Psoas muscle (tissue), 8 donors: ENCODE results near the gene DPEP1. TPM values are rescaled to one million over a fixed set of nuclear protein-coding genes. Genes with fewer than 3 reads are reported as not detected.
"Not testable (repeated sequence)": the region's sequence is repeated elsewhere in the genome, so short reads cannot be mapped to it uniquely, and the experiment has no call there.

Experiments
- ATAC-seq, 4 donors: fragments of 200-7000 bp; cut with Tn5 transposase; one replicate each; pipeline ENCODE4 v1.9.1; 2020; ENCODE audit warnings: moderate library complexity in 3 of 4, mild to moderate bottlenecking in 2 of 4
- DNase-seq, 2 donors: peaks; one replicate each; pipeline ENCODE4 v3.0.0-alpha.2; 2020
- H3K27ac ChIP-seq: fragments of 200-600 bp; one replicate; pipeline ENCODE4 v1.8.0; 2022
- H3K27me3 ChIP-seq, 3 donors: fragments of 200-600 bp in 1 of 3; one replicate each; pipeline versions ENCODE4 v1.6.1 to v1.8.0; 2013 to 2022; ENCODE audit warnings: low read length in 2 of 3, mild to moderate bottlenecking in 2 of 3, moderate library complexity in 1 of 3; ENCODE audit not compliant: insufficient read depth in 3 of 3
- H3K36me3 ChIP-seq, 2 donors: fragments of 200-600 bp in 1 of 2; one replicate each; pipeline versions ENCODE4 v1.6.1 to v1.8.0; 2013 to 2022; ENCODE audit warnings: low read depth in 1 of 2, mild to moderate bottlenecking in 1 of 2, moderate library complexity in 1 of 2; ENCODE audit not compliant: insufficient read depth in 1 of 2
- H3K4me1 ChIP-seq: fragments of 200-600 bp; one replicate; pipeline ENCODE4 v1.8.0; 2022
- H3K4me3 ChIP-seq: fragments of 200-600 bp; one replicate; pipeline ENCODE4 v1.8.0; 2022; ENCODE audit warnings: mild to moderate bottlenecking
- H3K9me3 ChIP-seq: fragments of 200-600 bp; one replicate; pipeline ENCODE4 v1.8.0; 2022
- CTCF ChIP-seq: fragments of 200-600 bp; IDR thresholded peaks from one replicate; pipeline ENCODE4 v1.8.0; 2022; ENCODE audit warnings: antibody characterized with exemption
- WGBS, 3 donors: extraction: QIAGEN DNeasy Blood & Tissue Kit; methylation state at CpG; one replicate each; pipeline versions ENCODE4 v1.1.6 to v1.1.7; 2013; 5-methylcytosine and 5-hydroxymethylcytosine counted together
- intact Hi-C, 2 donors: fragments of 100-400 bp; cut with DNase I; formaldehyde crosslinking; loops; one replicate each; pipeline versions ENCODE4 v1.11.0 to v1.14.2; 2022
- polyA plus RNA-seq, 3 donors: library from polyadenylated mRNA; stranded (reverse); fragments of 200-250 nt; gene quantifications; one replicate each; pipeline ENCODE4 v1.2.3, GENCODE V29; 2013
- total RNA-seq, 4 donors: library from RNA; stranded (reverse); fragmentation: NEBNext Ultra II Directional in 2 of 4; extraction: Animal tissue kit (Norgen Biotek cat#: 25700) in 2 of 4; gene quantifications; one replicate each; pipeline versions ENCODE4 v1.2.1 to v1.2.4, GENCODE V29; 2021 to 2023
- donor health status: healthy with polysubstance abuse.
- donor health status: DM: no; HTN: no; CAD: no; lungs with moderate emphysema.
- donor health status: Bipolar disorder and iron deficiency.
- donor health status: healthy.
- donor health status: DM: yes; HTN: yes; CAD: no.
- donor health status: DM: no; HTN: no; CAD: no.
- donor health status: DM: no; HTN: no; CAD: no.
- donor health status: DM: yes; HTN: yes; CAD: no.

The DPEP1 gene
- total and polyA plus RNA-seq, 7 donors, result 0.04 to 0.16 TPM; not detected in 5

GRCh38 chr16:89660146-89660545 lies 46.7 kb downstream of the DPEP1 start:
- Histone ChIP-seq H3K36me3 (peaks cover 0 to 11% of the 10 kb centered on the region in 2 donors), H3K4me1 (peaks cover 16% of the 10 kb centered on the region), H3K4me3 (no peak overlapping the region), H3K27me3 (no peaks in the 10 kb centered on the region), H3K9me3 (no peaks in the 10 kb centered on the region), H3K27ac (no peak overlapping the region)
- 85 to 91% (median 88%) methylated on average over 7 of the region's 7 CpGs for WGBS, 3 donors
- DNase-seq, result no peak
- ATAC-seq, result no peak
- intact Hi-C loops, result no loop called here
- no peak for TF ChIP-seq CTCF

DNA sequence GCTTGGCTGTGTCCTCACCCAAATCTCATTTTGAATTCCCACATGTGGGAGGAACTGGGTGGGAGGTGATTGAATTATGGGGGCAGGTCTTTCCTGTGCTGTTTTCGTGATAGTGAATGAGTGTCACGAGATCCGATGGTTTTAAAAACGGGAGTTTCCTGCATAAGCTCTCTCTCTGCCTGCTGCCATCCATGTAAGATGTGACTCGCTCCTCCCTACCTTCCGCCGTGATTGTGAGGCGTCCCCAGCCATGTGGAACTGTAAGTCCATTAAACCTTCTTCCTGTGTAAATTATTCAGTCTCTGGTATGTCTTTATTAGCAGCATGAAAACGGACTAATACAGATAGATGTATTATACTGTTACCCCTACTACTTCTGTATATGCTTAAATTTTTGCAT lies 47.8 kb downstream of the DPEP1 start:
- Histone ChIP-seq H3K36me3 (peaks cover 0 to 11% of the 10 kb centered on the region in 2 donors), H3K27ac (no peak overlapping the region), H3K9me3 (no peaks in the 10 kb centered on the region), H3K4me1 (peaks cover 16% of the 10 kb centered on the region), H3K27me3 (no peaks in the 10 kb centered on the region), H3K4me3 (no peak overlapping the region)
- DNase-seq, result no peak
- intact Hi-C loops, result no loop called here
- whole genome bisulfite sequencing, 3 donors, result 90 to 93% (median 90%) methylated on average over 9 of the region's 9 CpGs
- no peak for ATAC-seq
- no peak for TF ChIP-seq CTCF

GRCh38 chr16:89664238-89664637 lies 50.8 kb downstream of the DPEP1 start:
- H3K27ac ChIP-seq, ATAC-seq, H3K4me3 ChIP-seq, H3K9me3 ChIP-seq, H3K4me1 ChIP-seq, intact Hi-C loops, DNase-seq, H3K27me3 ChIP-seq: not testable (repeated sequence)
- 79 to 85% (median 79%) methylated on average over 10 of the region's 11 CpGs for WGBS, 3 donors
- H3K36me3 ChIP-seq, result peaks cover 0 to 11% of the 10 kb centered on the region in 2 donors

- DNase-seq, H3K4me1 ChIP-seq, H3K27ac ChIP-seq, H3K36me3 ChIP-seq, H3K4me3 ChIP-seq, intact Hi-C loops, H3K27me3 ChIP-seq, H3K9me3 ChIP-seq, ATAC-seq: not testable (repeated sequence)
- peak; percentile 29 for TF ChIP-seq CTCF
- WGBS, 3 donors, result 34 to 55% (median 54%) methylated on average over 6 to 7 of the region's 7 CpGs
These were observed 53.6 kb downstream of the DPEP1 start for GRCh38 chr16:89667000-89667399.

DNA sequence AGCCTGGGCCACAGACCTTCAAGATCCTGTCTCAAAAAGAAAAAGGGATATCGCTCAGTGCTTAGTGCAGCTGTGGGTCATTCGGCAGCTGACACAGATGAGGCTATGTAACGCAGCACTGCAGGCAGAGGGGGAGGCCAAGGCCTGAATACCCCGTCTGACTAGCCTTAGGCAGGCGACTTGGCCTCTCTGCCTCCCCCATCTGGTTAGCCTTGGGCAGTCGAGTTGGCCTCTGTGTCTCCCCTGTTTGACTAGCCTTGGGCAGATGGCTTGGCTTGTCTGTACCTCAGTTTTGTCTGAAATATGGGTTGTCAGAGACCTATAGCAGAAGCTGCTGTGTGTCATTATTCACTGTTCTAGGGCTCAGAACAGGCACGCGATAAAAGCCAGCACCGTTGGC lies 54.2 kb downstream of the DPEP1 start:
- intact Hi-C loops, result no loop called here
- Histone ChIP-seq H3K9me3 (no peaks in the 10 kb centered on the region), H3K4me3 (no peak overlapping the region), H3K4me1 (no peaks in the 10 kb centered on the region), H3K36me3 (no peaks in the 10 kb centered on the region), H3K27ac (no peak overlapping the region), H3K27me3 (no peaks in the 10 kb centered on the region)
- DNase-seq (no peak), ATAC-seq (no peak)
- WGBS, 3 donors, result 76 to 92% (median 80%) methylated on average over 8 to 9 of the region's 9 CpGs
- TF ChIP-seq CTCF, result no peak
